SK-MEL-5 (cell line): ENCODE results near the gene CCN5. TPM values are rescaled to one million over a fixed set of nuclear protein-coding genes. Genes with fewer than 3 reads are reported as not detected.
"Not testable (repeated sequence)": the region's sequence is repeated elsewhere in the genome, so short reads cannot be mapped to it uniquely, and the experiment has no call there.

Experiments
- DNase-seq: peaks from one replicate; pipeline ENCODE4 v3.0.0-alpha.2; 2016; ENCODE audit warnings: low read depth, low spot score
- in situ Hi-C: cut with HindIII; loops from 2 replicates; pipeline ENCODE4 v1.10.0; 2016; ENCODE audit warnings: low sequenced_read_pairs, high pct_unique_total_duplicates, low pct_unique_long_range_greater_than_20kb
- total RNA-seq: library from RNA; depleted of rRNA; stranded (reverse); fragments of >200 nt; shearing (Covaris generic); gene quantifications from 2 replicates; pipeline ENCODE4 v1.2.3, GENCODE V29; 2014

CCN5 gene
- total RNA-seq, 1 experiment from 2014 or later, result 0.85 TPM

DNA sequence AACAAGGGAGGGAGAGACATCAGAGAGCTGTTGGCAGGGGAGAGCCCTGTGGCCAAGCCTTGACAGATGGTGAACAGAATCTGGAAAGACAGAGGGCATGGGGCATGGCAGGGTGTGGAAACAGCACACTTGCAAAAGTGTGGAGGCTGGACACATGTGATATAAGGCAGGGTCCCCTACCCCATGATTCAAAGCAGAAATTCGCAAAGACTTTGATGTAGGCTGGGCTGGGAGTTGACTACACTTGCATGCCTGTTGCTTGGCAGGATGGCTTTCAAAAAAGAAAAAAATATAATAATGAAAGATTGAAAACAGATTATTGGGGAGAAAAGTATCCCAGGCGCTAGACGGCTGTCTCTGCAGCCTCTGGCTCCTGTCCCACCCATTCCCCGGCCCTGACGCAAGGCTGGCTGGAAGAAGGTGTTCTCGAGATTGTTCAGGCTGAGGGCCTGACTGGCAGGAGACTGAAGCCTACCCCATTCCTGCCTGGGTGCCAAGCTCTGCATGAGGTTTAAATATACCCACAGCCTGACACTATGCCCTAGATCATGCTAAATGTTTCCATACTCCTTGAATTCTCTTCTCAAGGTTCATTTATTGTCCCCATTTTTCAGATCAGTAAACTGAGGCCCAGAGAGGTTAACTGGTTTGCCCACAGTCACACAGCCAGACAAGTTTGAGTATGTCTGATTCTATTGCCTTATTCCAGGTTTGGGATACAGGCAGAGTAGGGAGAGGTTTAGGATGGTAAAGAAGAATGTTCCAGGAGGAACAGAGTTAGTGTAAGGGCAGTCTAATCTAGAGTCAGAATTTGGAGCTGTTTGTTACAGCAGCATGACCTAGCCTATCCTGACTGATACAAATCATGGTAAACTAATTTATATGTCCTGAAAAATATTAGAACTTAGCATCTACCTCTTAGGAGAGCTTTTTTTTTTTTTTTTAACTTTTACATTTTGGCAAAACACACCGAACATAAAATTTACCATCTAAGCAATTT lies 23.4 kb upstream of the CCN5 start:
- in situ Hi-C loops, result no loop called here
- DNase-seq, result no peak

DNA sequence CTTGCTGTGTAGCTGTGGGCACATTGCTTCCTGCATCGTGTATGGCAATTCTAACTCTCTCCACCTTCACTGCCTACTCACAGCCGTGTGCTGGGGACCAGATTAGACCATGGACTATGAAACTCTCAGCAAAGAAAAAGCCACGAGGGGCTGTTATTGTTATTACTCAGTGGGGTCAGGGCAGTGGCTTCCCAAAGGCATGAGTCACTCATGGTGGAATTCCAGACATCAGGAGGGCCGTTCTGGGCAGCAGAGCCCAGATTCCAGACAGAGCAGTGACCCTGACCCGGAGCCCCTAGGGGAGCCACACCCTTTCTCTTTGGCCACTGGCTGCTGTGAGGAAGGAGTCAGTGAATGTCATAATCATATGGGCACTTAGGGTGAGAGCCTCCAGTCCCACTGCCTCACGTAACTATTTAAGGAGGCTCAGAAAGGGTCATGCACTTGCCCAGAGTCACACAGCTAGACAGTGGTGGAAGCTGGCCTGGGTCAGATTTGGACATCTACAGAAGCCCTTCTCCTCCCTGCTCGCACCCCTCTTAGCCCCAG lies 22.2 kb upstream of the CCN5 start:
- in situ Hi-C loops, result no loop called here
- peak; percentile 84 for DNase-seq

DNA sequence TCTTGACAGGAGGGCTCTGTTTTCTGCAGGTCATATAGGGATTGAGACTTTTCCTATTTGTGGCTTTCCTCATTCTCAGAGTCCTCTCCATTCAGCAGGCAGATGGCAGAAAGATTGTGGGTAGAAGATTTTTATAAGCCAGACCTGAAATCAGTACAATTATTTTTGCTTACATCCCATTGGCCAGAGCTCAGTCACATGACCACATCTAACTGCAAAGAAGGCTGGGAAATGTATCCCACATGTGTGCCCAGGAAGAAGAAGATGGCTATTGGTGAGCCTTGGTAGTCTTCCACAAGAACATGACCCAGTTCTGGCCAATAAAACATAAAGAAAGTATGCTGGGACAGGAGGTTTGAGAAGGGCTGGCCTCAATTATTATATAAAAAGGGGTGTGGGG lies 21.5 kb upstream of the CCN5 start:
- in situ Hi-C loops, result no loop called here
- DNase-seq, result no peak

DNA sequence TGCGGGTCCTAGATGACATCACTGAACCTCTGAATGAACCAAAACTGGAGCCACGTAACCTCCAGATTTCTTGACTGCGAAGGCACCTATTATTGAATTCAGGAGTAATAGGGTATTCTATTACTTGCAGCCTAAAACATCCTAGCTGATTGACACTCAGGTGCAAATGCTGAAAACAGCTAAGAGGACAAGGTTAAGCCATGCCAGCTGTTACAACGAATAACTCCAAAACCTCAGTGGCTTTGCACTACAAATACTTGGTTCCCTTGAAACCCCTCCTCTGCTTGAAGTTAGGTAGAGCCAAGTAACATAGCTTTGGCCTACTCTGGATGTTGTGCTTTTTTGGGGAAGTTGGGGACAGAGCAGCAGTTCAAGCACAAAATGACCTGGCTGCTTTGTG lies 21.0 kb upstream of the CCN5 start:
- DNase-seq, result no peak
- in situ Hi-C loops, result no loop called here

DNA sequence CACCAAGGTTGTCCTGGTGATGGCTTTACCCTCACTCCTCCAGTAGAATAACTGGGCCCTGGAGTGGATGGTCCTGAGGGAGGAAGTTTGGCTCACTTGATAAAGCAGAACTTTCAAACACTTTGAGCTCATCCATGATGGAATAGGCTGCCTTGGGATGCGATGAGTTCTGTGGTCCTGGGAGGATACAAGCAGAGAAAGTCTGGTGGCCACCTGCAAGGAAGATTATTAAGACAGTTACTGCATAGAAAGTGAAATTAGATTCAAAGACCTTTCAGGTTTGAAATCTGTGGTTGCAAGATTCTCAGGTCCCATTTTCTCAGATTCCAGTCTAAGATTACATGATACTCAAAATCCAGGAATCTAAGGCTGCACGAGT lies 19.9 kb upstream of the CCN5 start:
- in situ Hi-C loops, result no loop called here
- no peak for DNase-seq

DNA sequence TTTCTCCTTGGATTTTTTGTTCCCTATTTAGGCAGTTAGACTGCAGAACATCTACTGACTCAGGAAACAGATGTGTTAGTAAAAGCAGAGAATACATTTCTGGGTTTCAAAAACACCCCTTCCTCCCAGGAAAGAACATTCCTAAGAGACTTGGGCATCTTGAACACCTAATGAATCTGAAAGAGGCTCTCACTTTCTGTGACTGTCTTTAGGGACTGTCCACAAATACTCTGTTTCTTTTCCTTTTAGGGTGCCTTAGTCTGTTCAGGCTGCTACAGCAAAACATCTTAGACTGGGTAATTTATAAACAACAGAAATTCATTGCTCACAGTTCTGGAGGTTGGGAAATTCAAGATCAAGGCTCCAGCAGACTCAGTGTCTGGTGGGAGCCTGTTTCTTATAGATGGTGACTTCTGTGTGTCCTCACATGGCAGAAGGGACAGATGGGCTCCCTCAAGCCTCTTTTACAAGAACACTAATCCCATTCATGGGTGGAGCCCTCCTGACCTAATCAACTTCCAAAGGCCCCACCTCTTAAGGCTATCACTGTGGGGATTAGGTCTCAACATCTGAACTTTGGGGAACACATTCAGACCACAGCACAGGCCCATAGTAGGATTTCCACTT lies 19.4 kb upstream of the CCN5 start:
- in situ Hi-C loops, result no loop called here
- DNase-seq, result no peak

DNA sequence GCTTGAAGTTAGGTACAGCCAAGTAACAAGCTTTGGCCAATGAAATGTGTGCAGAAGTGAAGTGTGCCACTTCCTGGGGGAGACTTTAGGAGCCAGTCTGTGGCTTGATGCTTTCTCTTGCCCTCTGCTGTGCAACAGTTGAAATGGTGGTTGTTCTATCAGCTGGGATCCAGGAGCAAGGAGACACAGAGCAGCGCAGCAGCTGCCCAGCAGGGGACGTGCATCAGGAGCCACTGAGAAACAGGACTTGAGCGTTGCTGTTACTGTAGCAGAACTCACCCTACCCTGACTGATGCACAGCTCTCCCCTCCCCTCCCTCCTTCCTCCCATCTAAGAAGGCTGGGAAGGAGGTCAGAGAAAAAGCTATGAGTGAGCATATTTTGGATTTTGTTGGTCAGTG lies 18.9 kb upstream of the CCN5 start:
- DNase-seq, result no peak
- in situ Hi-C loops, result no loop called here

DNA sequence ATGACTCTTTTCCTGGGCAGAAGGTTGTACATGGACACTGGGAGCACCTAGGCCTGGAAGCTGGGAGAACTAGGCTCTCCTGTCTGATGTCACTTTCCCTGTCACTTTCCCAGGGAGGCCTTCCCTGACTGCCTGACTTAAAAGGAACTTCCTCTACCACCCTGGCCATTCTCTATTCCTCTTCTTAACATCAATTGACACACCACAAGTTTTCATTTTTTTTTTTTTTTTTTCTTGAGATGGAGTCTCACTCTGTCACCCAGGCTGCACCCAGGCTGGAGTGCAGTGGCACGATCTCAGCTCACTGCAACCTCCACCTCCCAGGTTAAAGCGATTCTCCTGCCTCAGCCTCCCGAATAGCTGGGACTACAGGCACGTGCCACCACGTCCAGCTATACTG lies 18.1 kb upstream of the CCN5 start:
- DNase-seq, in situ Hi-C loops: not testable (repeated sequence)

DNA sequence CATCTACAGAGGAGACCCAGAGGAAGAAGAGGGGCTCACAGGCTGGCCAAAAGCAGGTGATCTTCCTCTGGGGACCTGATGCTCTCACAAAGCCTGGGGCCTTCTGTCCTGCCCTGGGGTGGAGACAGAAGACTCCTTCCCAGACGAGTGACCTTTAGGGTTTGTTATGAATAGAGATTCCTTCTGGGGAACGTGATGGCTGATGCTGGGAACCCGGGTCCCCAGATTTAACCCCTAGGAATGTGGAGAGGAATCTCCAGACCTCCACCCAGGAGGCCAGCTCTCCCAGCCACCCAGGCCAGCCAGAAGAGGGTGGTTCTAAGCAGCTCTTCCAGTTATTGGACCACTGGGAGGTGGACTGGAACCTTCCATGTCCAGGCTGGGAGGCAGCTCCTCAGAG lies 16.8 kb upstream of the CCN5 start:
- in situ Hi-C loops, result no loop called here

DNA sequence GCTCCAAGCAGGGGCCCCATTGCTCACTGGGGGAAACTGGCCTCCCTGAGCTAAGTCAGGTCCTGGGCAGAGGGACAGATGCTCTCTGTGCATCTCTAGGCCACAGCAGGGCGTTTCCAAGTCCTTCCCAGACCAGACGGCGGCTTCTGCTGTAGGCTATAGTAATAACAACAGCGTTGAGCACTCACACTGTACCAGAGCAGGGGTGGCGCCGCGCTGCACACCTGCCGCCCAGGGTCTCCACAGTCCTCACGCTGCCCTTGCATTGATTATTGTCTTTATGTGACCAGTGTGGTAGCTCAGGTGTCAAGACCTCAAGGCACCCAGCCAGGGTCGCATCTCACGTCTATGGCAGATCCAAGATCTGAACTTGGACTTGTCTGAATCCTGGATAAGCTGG lies 14.9 kb upstream of the CCN5 start:
- in situ Hi-C loops, result no loop called here
- DNase-seq, result no peak

More for the DNA sequence above, 16.8 kb upstream of the CCN5 start:
- no peak for DNase-seq

DNA sequence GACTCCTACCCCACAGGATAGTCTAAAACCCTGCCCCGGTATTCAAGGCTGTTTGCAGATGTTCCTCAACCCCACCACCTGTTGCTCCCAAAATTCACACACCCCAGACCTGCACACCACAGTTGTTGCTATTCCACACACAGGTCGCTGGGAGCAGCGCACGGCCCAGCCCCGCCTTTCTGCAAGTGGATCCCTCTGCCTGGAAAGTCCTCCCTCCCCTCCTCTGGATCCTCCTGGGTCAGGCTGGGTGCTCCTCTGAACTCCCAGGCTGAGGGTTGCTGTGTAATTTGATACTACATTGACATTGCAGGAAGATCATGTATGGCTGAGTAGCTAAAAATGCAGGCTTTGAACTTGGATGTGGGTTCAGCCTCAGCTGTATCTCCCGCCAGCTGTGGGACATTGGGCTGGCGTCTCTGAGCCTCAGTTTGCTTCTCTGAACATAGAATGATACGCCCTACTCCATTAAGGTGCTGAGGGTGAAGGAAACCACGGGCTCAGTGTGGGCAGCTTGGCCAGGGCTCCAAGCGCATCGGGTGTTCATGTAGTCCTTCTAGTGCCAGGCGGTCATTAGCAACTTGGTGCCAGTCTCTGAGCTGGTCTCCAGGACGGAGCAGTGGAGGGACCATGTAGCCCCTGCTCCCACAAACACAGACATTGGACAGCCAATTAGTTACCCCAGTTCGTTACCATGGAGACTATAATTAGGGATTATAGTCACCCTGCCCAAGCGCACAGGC lies 13.9 kb upstream of the CCN5 start:
- in situ Hi-C loops, result no loop called here
- no peak for DNase-seq

DNA sequence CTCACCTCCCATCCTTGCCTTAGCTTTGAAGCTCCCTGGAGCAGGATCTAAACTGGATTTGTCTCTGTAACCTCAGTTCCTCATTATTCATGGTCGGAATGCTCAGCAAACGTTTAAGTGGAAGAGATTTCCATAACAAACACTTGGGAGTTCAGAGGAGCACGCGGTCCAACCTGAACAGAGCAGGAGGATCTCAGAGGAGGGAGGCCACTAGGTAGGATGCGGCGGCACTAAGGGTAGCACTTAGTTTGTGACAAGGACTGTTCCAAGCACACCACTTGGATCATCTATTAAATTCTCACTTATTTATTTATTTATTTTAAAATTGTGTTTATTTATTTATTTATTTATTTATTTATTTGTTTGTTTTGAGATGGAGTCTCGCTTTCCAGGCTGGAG lies 13.3 kb upstream of the CCN5 start:
- in situ Hi-C loops, result no loop called here
- DNase-seq, result no peak

DNA sequence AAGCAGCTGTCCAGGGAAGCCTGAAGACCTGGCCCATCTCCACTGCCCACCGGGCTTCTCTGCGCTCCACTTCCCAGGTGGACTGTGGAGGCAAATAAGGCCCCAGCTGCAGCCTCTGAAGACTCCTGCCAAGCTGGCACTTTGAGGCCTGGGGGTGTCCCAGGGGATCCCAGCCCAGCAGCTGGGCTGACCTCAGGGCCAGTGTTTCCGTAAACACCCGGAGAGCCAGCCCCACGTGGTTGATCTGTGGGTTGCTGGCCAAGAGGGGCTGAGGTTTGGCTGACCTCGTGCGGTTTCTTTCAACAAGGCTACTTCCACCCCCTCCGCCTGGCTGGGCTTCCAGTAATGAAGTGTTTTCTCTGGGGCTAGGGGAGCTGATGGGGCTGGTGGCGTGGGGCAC lies 12.4 kb upstream of the CCN5 start:
- in situ Hi-C loops, result no loop called here

DNA sequence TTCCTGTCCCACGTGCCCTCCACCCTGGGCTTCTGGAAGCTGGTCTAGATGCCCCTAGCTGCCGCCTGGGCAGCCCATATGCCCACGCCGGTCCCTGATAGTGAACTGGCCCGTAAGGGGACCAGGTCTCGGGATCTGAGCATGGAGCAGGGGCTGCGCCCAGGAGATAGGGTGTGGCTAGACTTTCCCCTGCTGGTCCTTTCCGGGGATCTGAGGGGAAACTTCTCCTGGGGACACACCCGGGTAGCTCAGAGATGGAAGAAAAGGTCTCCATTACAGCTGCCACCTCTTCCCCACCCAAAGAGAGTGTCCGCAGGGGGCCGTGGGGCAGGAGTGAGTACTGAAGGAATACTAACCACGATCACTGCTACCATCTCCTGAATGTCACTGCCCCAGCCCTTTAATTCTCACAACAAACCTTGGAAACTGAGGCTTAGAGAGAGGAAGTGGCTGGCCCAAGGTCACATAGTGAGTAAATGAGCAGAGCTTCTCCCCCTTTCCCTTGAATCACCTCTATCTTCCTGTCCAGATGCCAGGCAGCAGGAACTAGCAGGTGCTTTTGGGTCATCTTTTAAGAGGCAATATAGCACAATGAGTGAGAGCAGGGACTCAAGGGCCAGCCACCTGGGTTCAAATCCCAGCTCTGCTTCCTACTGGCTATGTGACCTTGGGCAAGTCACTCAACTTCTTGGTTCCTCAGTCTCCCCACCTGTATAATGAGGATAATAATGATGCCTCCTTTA lies 11.8 kb upstream of the CCN5 start:
- no peak for DNase-seq
- in situ Hi-C loops, result no loop called here

More for the DNA sequence above, 12.4 kb upstream of the CCN5 start:
- peak; percentile 89 for DNase-seq

DNA sequence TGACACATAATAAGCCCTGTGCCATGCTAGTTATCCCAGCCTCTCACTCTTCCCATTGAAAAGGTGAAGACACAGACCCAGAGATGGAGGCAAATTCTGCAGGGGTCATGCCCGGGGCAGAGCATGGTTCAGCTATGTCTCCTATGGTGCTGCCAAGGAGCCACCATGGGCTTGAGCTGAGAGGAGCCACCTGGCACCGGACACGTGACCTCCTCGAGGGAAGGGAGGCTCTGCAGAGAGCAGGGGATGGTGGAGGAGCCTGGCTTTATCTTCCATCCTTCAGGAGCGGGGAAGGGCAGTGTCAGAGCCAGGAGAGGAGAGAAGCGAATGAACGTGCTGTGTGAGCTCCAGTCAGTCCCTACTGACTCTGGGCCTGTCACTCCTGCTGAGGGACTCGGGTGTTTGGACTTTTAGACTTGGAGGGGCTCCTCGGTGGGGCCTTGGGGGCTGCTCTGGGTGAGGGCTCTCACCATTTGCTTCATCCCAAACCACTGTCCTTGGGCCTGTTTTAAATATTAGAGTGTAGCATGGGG lies 11.1 kb upstream of the CCN5 start:
- in situ Hi-C loops, result no loop called here
- no peak for DNase-seq

DNA sequence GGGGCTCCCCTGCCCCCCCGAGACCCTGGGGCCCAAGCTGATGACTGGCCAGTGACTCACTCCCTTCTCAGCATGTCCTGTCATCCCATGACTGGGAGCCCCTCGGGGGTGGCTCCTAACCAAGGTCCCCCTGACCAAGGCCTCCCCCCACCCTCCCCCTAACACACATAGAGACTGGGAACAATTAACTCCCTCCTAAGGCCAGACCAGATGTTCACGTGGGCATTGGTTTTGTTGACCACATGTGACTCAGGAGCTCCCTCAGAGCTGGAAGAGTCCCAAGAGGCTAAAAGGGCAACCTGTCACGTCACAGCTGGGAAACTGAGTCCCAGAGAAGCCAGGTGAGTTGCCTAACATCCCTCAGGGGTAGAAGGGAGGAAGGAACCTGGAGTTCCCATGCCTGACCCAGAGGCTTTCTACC lies 10.6 kb upstream of the CCN5 start:
- in situ Hi-C loops, result no loop called here

DNA sequence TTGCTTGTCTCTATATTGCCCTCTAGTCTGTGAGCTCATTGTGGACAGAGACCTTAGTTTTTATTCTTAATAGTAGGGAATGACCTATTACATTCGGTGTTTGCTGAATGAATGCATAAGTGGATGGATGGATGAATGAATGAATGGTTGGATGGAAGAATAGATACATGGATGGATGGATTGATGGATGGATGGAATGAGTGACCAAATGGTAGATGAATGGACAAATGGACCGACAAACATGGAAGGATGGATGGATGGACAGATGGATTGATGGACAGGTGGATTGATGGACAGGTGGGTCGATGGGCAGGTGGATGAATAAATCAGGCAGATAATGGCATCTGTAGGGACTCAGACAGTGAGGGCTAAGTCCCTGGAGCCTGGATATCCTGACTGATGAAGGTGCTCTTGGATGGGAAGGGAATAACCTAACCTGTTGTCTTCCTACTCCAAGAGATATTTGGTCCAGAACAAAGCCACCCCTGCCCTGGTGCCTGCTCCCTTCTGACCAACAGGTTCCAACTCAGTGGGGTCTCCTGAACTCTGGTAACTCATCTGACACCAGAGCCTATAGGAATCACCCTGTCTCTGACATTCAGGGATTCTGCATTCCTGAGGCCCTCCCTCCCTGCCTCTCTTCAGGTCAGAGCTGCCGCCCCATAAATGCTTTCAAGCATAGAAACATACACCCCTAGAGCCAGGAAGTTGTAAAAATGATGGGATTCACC lies 9.6 kb upstream of the CCN5 start:
- no peak for DNase-seq
- in situ Hi-C loops, result no loop called here

More for the DNA sequence above, 10.6 kb upstream of the CCN5 start:
- no peak for DNase-seq
